Stimulated activated CD8-positive, alpha-beta memory T cell treated with anti-CD3 and anti-CD28 coated beads, Interleukin-7, amount 100 ng/mL, for 1 hour (primary cell): ENCODE measurements around the gene CTNS.
"Not testable (repeated sequence)": the region's sequence is repeated elsewhere in the genome, so short reads cannot be mapped to it uniquely, and the experiment has no call there.

Experiments
- DNase-seq, 2 donors: peaks; one replicate each; pipeline ENCODE4 v3.0.0-alpha.2; 2020; ENCODE audit warnings: low read depth in 2 of 2

The CTNS gene

GRCh38 chr17:3685174-3685573, 48.6 kb downstream of the CTNS start:
- DNase-seq, result no peak

GRCh38 chr17:3688027-3688553, 51.5 kb downstream of the CTNS start:
- no peak for DNase-seq

GRCh38 chr17:3688852-3689261, 52.3 kb downstream of the CTNS start:
- no peak for DNase-seq

GRCh38 chr17:3689262-3690093, 52.9 kb downstream of the CTNS start:
- no peak for DNase-seq

GRCh38 chr17:3690094-3690715, 53.6 kb downstream of the CTNS start:
- no peak for DNase-seq

- DNase-seq, result no peak
Measured at GRCh38 chr17:3691617-3692067, 55.1 kb downstream of the CTNS start.

GRCh38 chr17:3692346-3692745, 55.8 kb downstream of the CTNS start:
- DNase-seq, result no peak

GRCh38 chr17:3693141-3693540, 56.6 kb downstream of the CTNS start:
- no peak for DNase-seq

- no peak for DNase-seq
Measured at GRCh38 chr17:3693829-3694231, 57.3 kb downstream of the CTNS start.

- DNase-seq, result no peak
Measured at GRCh38 chr17:3695129-3695722, 58.7 kb downstream of the CTNS start.

- DNase-seq, result no peak
Measured at GRCh38 chr17:3695723-3696411, 59.3 kb downstream of the CTNS start, which contains the start of gene P2RX5. TSS of gene P2RX5 (minus strand) at chr17:3696155. CDS start at chr17:3696005, 150 bp downstream.

- no peak for DNase-seq
Measured at GRCh38 chr17:3697103-3697476, 60.5 kb downstream of the CTNS start.

- no peak for DNase-seq
Measured at GRCh38 chr17:3698139-3698538, 61.6 kb downstream of the CTNS start.

GRCh38 chr17:3699951-3700350, 63.4 kb downstream of the CTNS start:
- no peak for DNase-seq

GRCh38 chr17:3702041-3702539, 65.5 kb downstream of the CTNS start:
- DNase-seq, result not testable (repeated sequence)

GRCh38 chr17:3704931-3705717, 68.6 kb downstream of the CTNS start:
- DNase-seq, result no peak

GRCh38 chr17:3705718-3705984, 69.1 kb downstream of the CTNS start:
- not testable (repeated sequence) for DNase-seq

- no peak for DNase-seq
Measured at GRCh38 chr17:3708366-3708765, 71.8 kb downstream of the CTNS start.

- peak in 1 of 2 donors; percentile 45 for DNase-seq
Measured at GRCh38 chr17:3710951-3711383, 74.4 kb downstream of the CTNS start.
